Activated naive CD8-positive, alpha-beta T cell treated with anti-CD3 and anti-CD28 coated beads for 36 hours (primary cell): Measurements from ENCODE around the gene HAND2. TPM values are rescaled to one million over a fixed set of nuclear protein-coding genes. Genes with fewer than 3 reads are reported as not detected.
A peak's percentile ranks its signal among the peaks of the same experiment; 100 is the strongest.

Source experiments
- DNase-seq: peaks from one replicate; pipeline ENCODE4 v3.0.0; 2021
- H3K27ac Mint-ChIP-seq: one replicate; pipeline ENCODE4 v1.8.0; 2022; ENCODE audit warnings: mild to moderate bottlenecking, moderate library complexity, mixed read lengths
- H3K27me3 Mint-ChIP-seq: one replicate; pipeline ENCODE4 v1.8.0; 2022; ENCODE audit warnings: mild to moderate bottlenecking, mixed read lengths
- H3K36me3 Mint-ChIP-seq: one replicate; pipeline ENCODE4 v1.8.0; 2021; ENCODE audit warnings: mild to moderate bottlenecking, mixed read lengths
- H3K4me1 Mint-ChIP-seq: one replicate; pipeline ENCODE4 v1.8.0; 2021; ENCODE audit warnings: mixed read lengths
- H3K4me3 Mint-ChIP-seq: one replicate; pipeline ENCODE4 v1.8.0; 2022; ENCODE audit warnings: mild to moderate bottlenecking, moderate library complexity, mixed read lengths
- H3K9me3 Mint-ChIP-seq: one replicate; pipeline ENCODE4 v1.8.0; 2022; ENCODE audit warnings: mixed read lengths
- total RNA-seq, 2 experiments: library from RNA; stranded (reverse); gene quantifications; one replicate each; pipeline ENCODE4 v1.2.3, GENCODE V29; 2021

Gene HAND2
- total RNA-seq, 2 experiments from 2014 or later = not detected

- Mint-ChIP-seq H3K27me3 (peaks cover 95% of the 10 kb centered on the region), H3K36me3 (peaks cover 21% of the 10 kb centered on the region), H3K4me1 (peaks cover 16% of the 10 kb centered on the region), H3K9me3 (peaks cover 5% of the 10 kb centered on the region), H3K27ac (no peak overlapping the region), H3K4me3 (peak overlapping the region; percentile 58)
- no peak for DNase-seq
These were observed 1.4 kb downstream of the HAND2 start for GRCh38 chr4:173528378-173529321.

GRCh38 chr4:173527103-173527891, 2.7 kb downstream of the HAND2 start:
- Mint-ChIP-seq H3K4me1 (peaks cover 19% of the 10 kb centered on the region), H3K27ac (peak overlapping the region; percentile 2), H3K27me3 (peaks cover 95% of the 10 kb centered on the region), H3K4me3 (no peak overlapping the region), H3K36me3 (peaks cover 23% of the 10 kb centered on the region), H3K9me3 (peaks cover 7% of the 10 kb centered on the region)
- DNase-seq = no peak

- no peak overlapping the region for H3K27ac Mint-ChIP-seq
- peaks cover 23% of the 10 kb centered on the region for H3K36me3 Mint-ChIP-seq
These were observed 3.3 kb downstream of the HAND2 start for GRCh38 chr4:173526724-173527102.

GRCh38 chr4:173526027-173526482, 4.0 kb downstream of the HAND2 start:
- H3K27ac Mint-ChIP-seq = peak overlapping the region; percentile 49
- H3K4me1 Mint-ChIP-seq = peaks cover 21% of the 10 kb centered on the region
- H3K27me3 Mint-ChIP-seq = peaks cover 95% of the 10 kb centered on the region
- no peak overlapping the region for H3K4me3 Mint-ChIP-seq
- peaks cover 7% of the 10 kb centered on the region for H3K9me3 Mint-ChIP-seq
- no peak for DNase-seq
- peaks cover 23% of the 10 kb centered on the region for H3K36me3 Mint-ChIP-seq

More at GRCh38 chr4:173526724-173527102, 3.3 kb downstream of the HAND2 start:
- peaks cover 21% of the 10 kb centered on the region for H3K4me1 Mint-ChIP-seq
- no peak for DNase-seq
- peaks cover 95% of the 10 kb centered on the region for H3K27me3 Mint-ChIP-seq
- H3K9me3 Mint-ChIP-seq = peaks cover 7% of the 10 kb centered on the region
- no peak overlapping the region for H3K4me3 Mint-ChIP-seq

- peaks cover 20% of the 10 kb centered on the region for H3K4me1 Mint-ChIP-seq
- peaks cover 23% of the 10 kb centered on the region for H3K36me3 Mint-ChIP-seq
- H3K9me3 Mint-ChIP-seq = peaks cover 7% of the 10 kb centered on the region
- no peak overlapping the region for H3K4me3 Mint-ChIP-seq
- DNase-seq = no peak
- peaks cover 95% of the 10 kb centered on the region for H3K27me3 Mint-ChIP-seq
- H3K27ac Mint-ChIP-seq = peak overlapping the region; percentile 49
These were observed 4.7 kb downstream of the HAND2 start for GRCh38 chr4:173525118-173526011.

GRCh38 chr4:173524218-173525117, 5.6 kb downstream of the HAND2 start:
- H3K36me3 Mint-ChIP-seq = peaks cover 23% of the 10 kb centered on the region
- H3K9me3 Mint-ChIP-seq = peaks cover 7% of the 10 kb centered on the region
- no peak overlapping the region for H3K4me3 Mint-ChIP-seq
- DNase-seq = no peak
- peak overlapping the region; percentile 59 for H3K27ac Mint-ChIP-seq
- H3K4me1 Mint-ChIP-seq = peaks cover 17% of the 10 kb centered on the region
- H3K27me3 Mint-ChIP-seq = peaks cover 95% of the 10 kb centered on the region

GRCh38 chr4:173522951-173523395, 7.1 kb downstream of the HAND2 start:
- Mint-ChIP-seq H3K4me1 (peaks cover 11% of the 10 kb centered on the region), H3K27me3 (peaks cover 98% of the 10 kb centered on the region), H3K9me3 (peaks cover 2% of the 10 kb centered on the region), H3K4me3 (no peak overlapping the region), H3K36me3 (peaks cover 18% of the 10 kb centered on the region), H3K27ac (no peak overlapping the region)
- no peak for DNase-seq

GRCh38 chr4:173522160-173522950, 7.7 kb downstream of the HAND2 start:
- DNase-seq = no peak
- no peak overlapping the region for H3K27ac Mint-ChIP-seq
- H3K9me3 Mint-ChIP-seq = peaks cover 2% of the 10 kb centered on the region
- H3K27me3 Mint-ChIP-seq = peaks cover 98% of the 10 kb centered on the region
- H3K4me1 Mint-ChIP-seq = peaks cover 13% of the 10 kb centered on the region
- H3K4me3 Mint-ChIP-seq = no peak overlapping the region
- H3K36me3 Mint-ChIP-seq = peaks cover 18% of the 10 kb centered on the region

- H3K4me1 Mint-ChIP-seq = peaks cover 17% of the 10 kb centered on the region
- no peak overlapping the region for H3K27ac Mint-ChIP-seq
- H3K4me3 Mint-ChIP-seq = no peak overlapping the region
- peaks cover 15% of the 10 kb centered on the region for H3K36me3 Mint-ChIP-seq
- DNase-seq = no peak
- H3K9me3 Mint-ChIP-seq = peaks cover 4% of the 10 kb centered on the region
- peaks cover 98% of the 10 kb centered on the region for H3K27me3 Mint-ChIP-seq
These were observed 8.4 kb downstream of the HAND2 start for GRCh38 chr4:173521467-173522159.

- DNase-seq = no peak
- Mint-ChIP-seq H3K4me3 (no peak overlapping the region), H3K36me3 (peaks cover 13% of the 10 kb centered on the region), H3K4me1 (peaks cover 22% of the 10 kb centered on the region), H3K9me3 (peaks cover 4% of the 10 kb centered on the region), H3K27ac (no peak overlapping the region), H3K27me3 (peaks cover 98% of the 10 kb centered on the region)
These were observed 9.0 kb downstream of the HAND2 start for GRCh38 chr4:173520921-173521466.

- Mint-ChIP-seq H3K36me3 (peaks cover 9% of the 10 kb centered on the region), H3K9me3 (peaks cover 4% of the 10 kb centered on the region), H3K4me3 (peak overlapping the region; percentile 34), H3K27ac (no peak overlapping the region), H3K4me1 (peaks cover 20% of the 10 kb centered on the region), H3K27me3 (peaks cover 98% of the 10 kb centered on the region)
- no peak for DNase-seq
These were observed 10.6 kb downstream of the HAND2 start for GRCh38 chr4:173519111-173520101.
